GM18520 (cell line): ENCODE measurements around the gene ZNF800.
"Not testable (repeated sequence)": the region's sequence is repeated elsewhere in the genome, so short reads cannot be mapped to it uniquely, and the experiment has no call there.

Experiments used
- ATAC-seq: cut with Tn5 transposase; IDR thresholded peaks from one replicate; pipeline ENCODE4 v1.9.1; 2021; ENCODE audit not compliant: unreplicated experiment

ZNF800 gene, protein sequence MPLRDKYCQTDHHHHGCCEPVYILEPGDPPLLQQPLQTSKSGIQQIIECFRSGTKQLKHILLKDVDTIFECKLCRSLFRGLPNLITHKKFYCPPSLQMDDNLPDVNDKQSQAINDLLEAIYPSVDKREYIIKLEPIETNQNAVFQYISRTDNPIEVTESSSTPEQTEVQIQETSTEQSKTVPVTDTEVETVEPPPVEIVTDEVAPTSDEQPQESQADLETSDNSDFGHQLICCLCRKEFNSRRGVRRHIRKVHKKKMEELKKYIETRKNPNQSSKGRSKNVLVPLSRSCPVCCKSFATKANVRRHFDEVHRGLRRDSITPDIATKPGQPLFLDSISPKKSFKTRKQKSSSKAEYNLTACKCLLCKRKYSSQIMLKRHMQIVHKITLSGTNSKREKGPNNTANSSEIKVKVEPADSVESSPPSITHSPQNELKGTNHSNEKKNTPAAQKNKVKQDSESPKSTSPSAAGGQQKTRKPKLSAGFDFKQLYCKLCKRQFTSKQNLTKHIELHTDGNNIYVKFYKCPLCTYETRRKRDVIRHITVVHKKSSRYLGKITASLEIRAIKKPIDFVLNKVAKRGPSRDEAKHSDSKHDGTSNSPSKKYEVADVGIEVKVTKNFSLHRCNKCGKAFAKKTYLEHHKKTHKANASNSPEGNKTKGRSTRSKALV

DNA sequence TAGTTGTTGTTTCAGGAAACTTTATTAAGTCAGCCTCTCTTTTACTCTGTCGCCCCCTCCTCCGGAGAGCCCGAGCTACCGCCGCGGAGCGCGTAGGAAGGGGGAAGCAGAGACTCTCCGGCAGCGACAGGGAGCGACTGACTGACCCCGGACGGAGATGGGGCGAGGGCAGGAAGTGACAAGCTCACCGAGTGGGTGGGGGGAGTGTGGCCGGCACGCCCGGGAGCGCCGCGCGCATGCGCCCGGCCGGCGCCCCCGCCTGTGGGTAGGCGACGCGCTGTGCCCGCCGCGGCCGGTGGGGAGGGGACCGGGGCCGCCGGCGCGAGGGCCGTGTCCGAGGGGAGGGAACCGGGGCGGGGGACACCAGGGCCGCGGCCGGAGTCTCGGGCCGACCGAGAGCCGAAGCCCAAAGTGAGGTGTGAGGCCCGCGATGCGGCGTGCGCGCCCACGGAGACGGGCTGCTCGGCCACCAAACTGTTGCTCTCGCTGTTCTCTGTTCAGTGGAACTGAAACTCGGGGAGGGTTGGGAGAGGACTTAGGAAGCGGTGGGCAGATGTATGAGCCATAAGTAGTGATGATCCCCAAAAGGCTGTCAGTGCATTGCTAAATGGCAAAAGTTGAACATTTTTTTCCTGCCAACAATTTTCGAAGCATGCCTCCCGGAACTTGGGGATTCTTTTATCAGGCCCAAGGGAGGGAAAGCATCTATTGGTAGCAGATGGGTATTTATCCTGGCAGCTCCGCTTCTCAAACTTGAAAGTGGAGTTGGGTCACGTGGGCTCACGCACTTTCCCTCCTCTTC lies at the start of gene ZNF800:
ZNF800 (minus strand) TSS at position 143 of the 802 bp plus-strand sequence. CDS start 1,151 bp downstream, outside the sequence.
- ATAC-seq: peak; percentile 60

- ATAC-seq: no peak
Measured at GRCh38 chr7:127440206-127440605, 47.7 kb upstream of the ZNF800 start.

DNA sequence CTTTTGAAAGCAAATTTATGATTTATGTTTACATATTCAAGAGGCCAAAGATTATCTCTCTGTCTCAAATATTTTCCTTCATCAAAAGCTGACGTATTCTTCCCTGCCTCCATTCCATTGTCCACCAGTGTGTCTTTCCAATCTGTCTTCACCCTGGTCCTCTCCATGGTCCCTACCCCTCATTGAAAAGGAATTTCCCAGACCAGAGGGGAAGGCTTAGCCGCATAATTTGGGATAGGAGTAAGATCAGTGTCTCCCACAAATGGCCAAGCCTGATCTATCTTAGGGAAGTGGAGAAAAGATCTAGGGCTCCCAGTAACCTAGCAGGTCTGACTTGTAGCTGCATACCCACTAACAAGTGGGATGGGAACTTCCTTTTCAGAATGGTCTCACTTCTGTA lies 46.3 kb upstream of the ZNF800 start:
- ATAC-seq: no peak

DNA sequence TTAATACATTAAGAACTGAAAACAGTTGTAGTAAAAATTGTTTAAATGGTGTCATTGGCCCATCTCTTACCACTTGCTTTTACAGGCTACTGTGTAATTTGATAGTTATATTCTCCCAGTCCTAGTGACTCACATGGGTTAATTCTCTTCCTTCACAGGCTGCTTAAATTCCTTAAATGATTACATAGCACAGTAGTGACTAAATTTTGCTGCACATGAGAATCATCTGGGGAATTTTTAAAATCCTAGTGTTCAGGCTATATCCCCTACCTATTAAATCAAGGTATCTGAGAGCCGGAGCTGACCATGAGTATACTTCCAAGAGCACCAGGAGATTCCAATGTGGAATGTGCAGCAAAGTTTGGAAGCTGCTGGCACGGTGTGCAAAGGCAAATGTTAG lies 45.3 kb upstream of the ZNF800 start:
- no peak for ATAC-seq

GRCh38 chr7:127437241-127437640 lies 44.7 kb upstream of the ZNF800 start:
- ATAC-seq: no peak

DNA sequence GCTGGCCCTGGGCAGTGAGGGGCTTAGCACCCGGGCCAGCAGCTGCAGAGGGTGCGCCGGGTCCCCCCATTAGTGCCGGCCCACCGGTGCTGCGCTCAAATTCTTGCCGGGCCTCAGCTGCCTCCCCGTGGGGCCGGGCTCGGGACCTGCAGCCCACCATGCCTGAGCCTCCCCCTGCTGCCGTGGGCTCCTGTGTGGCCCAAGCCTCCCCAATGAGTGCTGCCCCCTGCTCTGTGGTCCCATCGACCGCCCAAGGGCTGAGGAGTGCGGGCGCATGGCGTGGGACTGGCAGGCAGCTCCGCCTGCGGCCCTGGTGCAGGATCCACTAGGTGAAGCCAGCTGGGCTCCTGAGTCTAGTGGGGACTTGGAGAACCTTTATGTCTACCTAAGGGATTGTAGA lies 36.8 kb upstream of the ZNF800 start:
- not testable (repeated sequence) for ATAC-seq

DNA sequence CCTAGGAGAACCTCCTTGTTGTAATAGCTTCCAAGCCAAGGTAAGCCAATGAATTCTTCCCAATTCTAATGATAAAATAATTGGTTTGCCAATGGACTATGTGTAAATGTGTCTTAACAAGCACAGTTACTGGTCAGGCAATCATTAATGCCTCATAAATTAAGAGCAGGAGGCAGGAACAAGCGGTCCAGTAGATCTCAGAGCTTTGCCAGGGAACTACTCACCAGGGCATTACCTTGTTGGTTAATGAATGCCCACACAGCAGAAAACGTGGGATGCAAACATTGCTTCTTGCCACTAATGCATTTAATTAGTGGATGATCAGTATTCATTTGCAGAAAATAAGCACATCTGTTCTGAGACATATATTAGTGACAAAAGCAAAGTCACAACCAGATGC lies 26.7 kb upstream of the ZNF800 start:
- ATAC-seq: no peak

DNA sequence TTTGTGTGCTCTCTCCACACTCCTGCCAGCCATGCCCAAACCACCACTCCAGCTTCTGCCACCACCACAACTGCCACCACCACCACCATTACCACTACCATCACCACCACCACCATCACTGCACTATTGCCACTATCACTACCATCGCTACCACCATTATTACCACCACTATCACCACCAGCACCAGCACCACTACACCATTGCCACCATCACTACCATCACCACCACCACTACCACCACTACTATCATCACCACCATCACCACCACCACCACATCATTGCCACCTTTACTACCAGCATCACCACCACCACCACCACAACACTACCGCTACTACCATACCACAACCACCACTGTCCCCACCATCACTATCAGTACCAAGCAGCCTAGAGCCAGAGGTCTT lies 26.0 kb upstream of the ZNF800 start:
- ATAC-seq: no peak

- peak; percentile 76 for ATAC-seq
Measured at GRCh38 chr7:127417346-127417745, 24.8 kb upstream of the ZNF800 start.

DNA sequence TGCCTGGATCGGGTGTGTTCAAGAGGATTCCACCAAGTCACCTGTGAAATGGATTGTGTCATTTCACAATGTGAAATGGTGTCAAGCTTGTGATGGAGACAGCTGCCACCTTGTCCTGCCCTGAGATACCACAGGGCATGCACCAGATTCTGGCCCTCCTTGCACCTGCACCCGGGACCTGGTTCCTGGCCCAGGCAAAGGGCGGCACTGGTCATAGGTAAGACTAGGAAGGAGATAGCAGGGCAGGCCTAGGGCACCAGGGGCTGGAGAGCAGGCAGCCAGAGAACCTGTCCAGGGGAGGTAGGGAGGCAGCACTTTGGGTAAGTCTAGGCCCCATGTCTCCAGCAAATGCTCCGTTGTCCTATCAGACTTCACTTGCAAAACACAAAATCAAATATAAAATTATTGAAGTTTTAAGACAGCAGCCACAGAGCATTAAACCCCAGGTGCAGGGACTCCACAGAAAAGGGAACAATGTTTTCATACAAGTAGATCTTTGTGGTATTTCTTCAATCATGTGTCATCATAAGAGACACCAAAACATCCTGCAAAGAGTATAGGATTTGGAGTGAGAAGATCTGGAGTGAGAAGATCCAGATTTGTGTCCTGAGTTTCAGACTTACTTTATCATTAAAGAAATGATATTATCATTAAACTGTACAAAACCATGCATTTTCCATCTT lies 22.7 kb upstream of the ZNF800 start:
- no peak for ATAC-seq

DNA sequence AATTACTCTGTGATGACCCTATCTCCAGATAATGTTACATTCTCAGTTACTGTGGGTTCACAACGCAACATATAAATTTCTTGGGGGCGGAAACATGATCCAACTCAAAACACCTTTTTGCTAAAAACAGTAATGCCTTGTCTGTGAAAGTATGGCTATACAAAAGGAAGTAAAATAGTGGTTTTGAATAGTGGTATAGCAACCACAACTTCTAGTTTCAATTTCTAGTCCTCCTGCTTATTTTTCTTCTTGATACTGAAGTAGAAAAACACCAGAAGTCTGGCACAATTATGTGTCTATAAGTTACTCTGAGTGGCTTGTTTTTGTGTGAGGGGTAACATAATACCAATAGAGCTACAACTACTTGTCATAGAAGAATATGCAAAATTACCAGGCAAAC lies 21.5 kb upstream of the ZNF800 start:
- ATAC-seq: peak; percentile 45

- ATAC-seq: no peak
Measured at GRCh38 chr7:127413326-127413725, 20.8 kb upstream of the ZNF800 start.

DNA sequence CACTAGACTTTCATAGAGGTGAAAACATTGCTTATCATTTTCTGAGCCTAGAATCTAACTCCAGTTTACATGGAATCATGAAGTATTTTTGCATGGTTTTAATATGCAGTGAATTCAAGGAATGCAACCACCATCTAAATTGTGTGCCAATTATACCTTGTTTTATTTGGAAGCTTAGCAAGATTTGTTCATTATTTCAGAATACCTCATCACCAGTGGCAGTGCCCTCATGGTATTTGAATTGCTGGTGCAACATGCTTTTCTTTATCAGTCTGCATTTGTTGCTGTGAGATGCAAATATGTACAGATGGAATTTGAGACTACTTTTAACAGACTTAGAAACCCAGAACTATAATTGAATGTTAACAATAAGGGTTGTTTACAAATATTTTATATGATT lies 18.7 kb upstream of the ZNF800 start:
- ATAC-seq: no peak

DNA sequence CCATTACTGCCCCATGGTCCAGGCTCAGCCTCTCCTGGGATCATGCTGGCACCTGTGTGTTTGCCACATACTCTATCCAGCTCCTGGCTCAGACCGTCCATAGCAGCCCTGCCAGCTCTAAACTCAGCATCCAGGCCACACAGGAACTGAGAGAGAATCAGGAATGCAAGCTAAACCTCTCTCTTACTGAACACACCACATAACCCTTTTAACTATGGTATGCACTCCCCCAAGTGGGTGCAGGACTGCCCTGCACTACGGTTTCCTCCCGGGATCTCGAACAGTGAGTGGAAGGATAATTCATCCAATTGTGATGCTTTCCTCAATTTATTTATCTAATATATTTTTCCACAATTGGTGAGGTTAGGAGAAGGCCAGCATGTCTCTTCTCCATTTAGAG lies 17.1 kb upstream of the ZNF800 start:
- no peak for ATAC-seq

DNA sequence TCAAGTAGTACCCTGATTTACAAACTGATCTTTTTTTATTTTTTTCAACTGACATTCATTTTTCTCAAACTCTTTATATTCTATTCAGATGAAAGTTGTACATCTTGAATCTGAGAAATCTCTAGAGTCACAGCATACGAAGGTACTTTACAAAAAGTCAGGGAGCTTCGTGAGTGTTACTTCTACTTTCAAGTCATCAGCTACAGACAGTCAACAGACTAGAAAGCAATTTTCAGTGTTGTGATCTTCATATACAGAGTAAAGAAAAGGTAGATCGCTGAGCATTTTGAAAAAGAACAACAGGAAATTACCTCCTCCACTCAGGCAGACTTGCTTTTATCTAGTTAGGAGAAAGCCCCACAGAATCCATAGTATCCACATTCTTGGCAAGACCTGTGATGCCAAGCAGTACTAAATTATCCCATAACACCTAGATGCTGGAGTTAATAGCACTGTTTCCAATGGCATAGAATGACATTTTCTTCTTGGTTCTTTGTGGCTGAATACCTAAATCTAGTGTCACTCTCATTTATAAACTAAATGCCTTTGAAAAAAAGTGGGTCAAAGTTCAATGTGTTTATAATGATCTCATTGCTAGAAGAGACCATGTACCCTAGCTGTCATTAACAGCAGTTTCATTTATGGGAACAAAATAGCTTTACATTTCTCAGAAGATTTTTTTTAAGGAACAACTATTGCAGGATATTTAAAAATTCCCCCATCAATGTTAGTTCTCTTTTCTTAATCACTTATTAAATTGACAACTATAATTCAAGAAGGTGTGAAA lies 12.0 kb upstream of the ZNF800 start:
- peak; percentile 85 for ATAC-seq

DNA sequence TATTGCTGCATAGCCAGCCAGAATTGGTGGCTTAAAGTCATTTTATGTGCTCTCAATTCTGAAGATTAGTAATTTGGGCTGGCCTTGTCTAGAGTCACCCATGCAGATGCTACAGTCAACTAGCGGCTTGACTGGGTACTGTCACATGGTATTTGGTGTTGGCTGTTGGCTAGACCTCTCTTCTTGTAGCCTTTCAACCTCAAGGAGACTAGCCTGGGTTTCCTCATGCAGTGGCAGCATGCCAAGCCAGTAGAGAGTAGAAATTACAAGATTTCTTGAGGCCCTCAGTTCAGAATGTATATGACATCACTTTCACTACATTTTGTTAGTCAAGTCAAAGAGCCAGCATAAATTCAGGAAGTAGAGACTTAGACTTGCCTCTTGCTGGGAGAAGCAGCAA lies 3.7 kb upstream of the ZNF800 start:
- ATAC-seq: peak; percentile 23

- not testable (repeated sequence) for ATAC-seq
Measured at GRCh38 chr7:127395104-127395503, 2.6 kb upstream of the ZNF800 start.

- ATAC-seq: no peak
Measured at GRCh38 chr7:127393368-127394058, 1.0 kb upstream of the ZNF800 start.

- peak; percentile 28 for ATAC-seq
Measured at GRCh38 chr7:127392182-127392565, 334 bp downstream of the ZNF800 start.
